Stimulated activated naive CD4-positive, alpha-beta T cell (primary cell): ENCODE data around the gene HIP1R.

Source experiments
- DNase-seq, 6 experiments: peaks; one replicate each; lab custom pipeline; 2025; lab: John Stamatoyannopoulos, UW

Gene HIP1R

GRCh38 chr12:122860040-122860853 is 25.0 kb downstream of the HIP1R start:
- peak; percentile 25 to 85 (median 74) for DNase-seq

GRCh38 chr12:122860854-122861586 is 25.8 kb downstream of the HIP1R start:
- no peak for DNase-seq

GRCh38 chr12:122861587-122861970 is 26.3 kb downstream of the HIP1R start:
- DNase-seq = no peak

GRCh38 chr12:122862110-122862634 is 26.9 kb downstream of the HIP1R start:
- no peak for DNase-seq

- DNase-seq = no peak
Observed at GRCh38 chr12:122862872-122863701, 27.8 kb downstream of the HIP1R start.

DNA sequence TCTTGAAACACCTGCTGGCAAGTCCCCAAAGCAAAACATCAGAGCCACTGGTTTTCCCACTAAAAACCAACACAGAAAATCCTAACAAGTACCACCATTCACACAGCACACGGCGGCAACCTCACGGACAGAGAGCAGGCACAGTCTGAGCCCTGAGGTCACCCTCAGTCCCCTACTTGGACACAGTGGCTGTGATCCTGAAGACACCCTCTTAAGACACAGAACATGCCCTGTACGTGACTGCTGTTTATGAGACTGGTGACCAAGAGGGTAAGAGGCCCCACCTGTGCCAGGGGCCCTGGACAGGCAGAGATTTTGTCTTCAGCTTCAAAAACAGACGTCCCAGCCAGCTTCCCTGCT is 29.6 kb downstream of the HIP1R start:
- no peak for DNase-seq

DNA sequence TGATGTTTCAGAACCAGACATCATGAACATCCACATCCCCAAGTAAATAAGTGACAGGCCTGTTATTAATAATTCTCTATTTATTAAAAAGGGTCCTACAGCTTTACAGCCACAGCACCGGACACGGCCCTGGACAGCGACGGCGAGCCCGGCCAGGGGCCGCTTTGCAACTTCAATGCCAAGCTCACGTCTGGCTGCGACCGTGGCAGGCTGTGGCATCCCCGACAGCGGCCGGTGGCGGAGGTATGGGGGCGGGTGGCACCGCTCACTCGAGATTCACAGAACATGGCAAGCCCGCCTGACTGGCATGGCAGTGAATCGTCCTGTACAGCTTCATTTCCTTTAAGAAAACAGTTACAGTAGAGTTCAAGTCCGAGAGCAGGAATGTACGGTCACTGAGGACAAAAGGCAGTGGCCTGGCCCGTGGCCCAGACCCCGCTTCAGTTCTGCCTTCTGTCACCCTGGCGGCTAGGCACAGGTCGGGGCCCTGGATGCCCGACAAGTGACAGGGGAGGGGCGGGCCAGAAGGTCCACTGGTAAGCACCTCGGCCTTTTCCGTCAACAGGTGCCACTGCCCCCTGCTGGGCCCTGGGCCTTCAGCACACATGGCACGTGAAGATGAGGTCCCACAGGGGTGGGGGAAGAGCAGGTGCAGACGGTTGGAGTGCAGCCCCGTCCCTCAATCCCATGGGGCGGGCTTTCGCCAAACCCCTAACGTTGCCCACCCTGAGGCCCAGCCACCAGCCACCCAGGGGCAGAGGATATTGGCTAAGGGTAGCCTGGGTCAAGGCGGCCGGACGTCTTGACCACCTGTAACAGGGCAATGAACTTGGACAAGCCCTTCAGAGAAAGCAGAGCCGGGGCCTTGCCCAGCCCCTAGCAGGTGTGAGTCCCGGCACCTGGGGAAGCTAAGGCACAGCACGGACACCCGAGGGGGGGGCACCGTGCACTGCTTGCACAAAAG is 30.3 kb downstream of the HIP1R start:
- peak in 2 of 6 experiments; percentile 10 to 17 for DNase-seq

- DNase-seq = no peak
Observed at GRCh38 chr12:122866379-122866778, 31.1 kb downstream of the HIP1R start.

DNA sequence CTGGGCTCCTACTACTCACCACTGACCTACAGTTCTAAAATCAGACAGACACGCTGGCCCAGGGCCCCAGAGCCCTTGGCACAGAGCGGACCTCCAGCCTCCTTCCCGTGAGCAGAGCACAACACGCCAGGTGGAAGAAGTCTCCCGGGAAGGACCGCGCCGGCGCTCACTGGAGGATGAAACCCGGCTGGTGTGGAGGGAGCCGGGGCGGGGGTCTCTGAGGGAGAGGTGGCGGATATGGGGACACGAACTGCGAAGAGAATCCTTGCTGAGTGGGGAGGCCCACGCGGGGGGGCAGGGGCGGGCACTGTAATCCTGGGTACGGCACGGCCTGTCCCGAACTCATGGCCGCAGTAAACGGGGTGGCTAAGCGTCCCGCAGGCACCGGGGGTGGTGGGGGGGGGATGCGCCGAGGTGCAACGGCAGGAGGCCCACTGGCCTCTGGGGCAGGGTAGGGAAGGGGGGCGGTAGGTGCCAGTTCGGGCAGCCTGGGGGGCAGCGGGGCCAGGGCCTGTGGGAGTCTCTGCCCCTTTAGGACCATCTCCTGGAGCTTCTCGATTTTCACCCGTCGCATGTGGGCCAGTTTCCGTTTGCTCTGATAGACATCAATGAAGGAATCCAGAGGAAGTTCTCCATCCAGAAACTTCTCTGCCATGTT is 31.8 kb downstream of the HIP1R start:
- no peak for DNase-seq

GRCh38 chr12:122867691-122868461 is 32.6 kb downstream of the HIP1R start:
- no peak for DNase-seq

DNA sequence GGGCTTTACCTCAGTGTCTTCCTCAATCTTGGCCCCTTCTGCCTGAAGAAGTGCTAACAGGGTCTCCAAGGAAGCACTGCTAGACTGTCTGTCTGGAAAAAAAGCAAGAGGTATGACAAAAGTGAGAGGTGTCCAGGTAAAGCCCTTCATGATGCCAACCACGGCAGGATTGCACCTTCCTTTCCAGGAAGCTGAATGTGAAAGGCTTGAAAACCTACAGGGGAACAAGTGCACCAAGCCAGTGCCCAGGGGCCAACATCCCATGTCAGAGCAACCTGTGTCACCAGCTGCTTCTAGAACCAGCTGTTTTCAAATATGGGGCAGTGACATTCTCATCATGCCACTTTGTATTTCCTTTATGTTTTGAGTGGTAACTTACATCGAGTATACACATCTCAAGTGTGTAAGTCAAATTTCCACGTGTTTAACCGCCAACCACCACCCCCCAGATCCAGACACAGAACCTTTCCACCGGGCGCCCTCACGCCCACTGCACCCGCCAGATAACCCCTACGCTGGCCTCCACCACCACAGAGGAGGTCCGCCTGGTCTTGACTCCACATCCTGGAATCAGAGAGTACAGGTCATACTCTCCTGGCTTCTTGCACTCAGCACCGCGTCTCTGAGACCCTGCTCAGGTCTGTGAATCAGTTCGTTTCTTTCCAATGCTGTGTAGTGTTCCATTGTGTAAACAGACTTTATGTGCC is 33.4 kb downstream of the HIP1R start:
- no peak for DNase-seq

- DNase-seq = no peak
Observed at GRCh38 chr12:122869207-122869973, 34.1 kb downstream of the HIP1R start.

- no peak for DNase-seq
Observed at GRCh38 chr12:122870163-122870842, 35.0 kb downstream of the HIP1R start.

GRCh38 chr12:122870867-122871664 is 35.8 kb downstream of the HIP1R start:
- DNase-seq = no peak

GRCh38 chr12:122871851-122872780 is 36.9 kb downstream of the HIP1R start:
- DNase-seq = peak in 3 of 6 experiments; percentile 28 to 50 (median 42)
